ENCODE data around the gene IL31.

IL31 gene

DNA sequence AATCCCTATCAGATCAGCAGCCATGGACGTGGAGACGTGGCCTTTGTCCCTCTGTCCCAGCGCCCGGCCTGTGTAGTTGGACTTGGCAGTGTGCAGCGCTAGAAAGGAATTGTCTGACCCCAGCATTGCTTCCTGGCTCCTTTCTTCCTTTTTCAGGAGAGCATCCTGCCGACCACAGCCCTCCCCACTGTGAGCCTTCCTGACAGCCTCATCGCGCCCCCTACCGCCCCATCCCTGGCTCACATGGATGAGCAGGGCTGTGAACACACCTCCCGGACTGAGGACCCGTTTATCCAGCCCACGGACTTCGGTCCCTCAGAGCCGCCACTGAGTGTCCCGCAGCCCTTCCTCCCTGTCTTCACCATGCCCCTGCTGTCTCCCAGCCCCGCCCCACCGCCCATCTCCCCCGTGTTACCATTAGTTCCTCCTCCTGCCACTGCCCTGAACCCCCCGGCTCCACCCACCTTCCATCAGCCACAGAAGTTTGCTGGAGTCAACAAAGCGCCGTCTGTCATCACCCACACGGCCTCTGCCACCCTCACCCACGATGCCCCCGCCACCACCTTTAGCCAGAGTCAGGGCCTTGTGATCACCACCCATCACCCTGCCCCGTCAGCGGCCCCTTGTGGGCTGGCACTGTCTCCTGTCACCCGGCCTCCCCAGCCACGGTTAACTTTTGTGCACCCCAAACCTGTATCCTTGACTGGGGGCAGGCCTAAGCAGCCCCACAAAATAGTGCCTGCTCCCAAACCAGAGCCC is 40.6 kb downstream of the IL31 start:
- DNase-seq (ENCODE audit: insufficient read length, low spot score): no peak
- no peak for FAIRE-seq

DNA sequence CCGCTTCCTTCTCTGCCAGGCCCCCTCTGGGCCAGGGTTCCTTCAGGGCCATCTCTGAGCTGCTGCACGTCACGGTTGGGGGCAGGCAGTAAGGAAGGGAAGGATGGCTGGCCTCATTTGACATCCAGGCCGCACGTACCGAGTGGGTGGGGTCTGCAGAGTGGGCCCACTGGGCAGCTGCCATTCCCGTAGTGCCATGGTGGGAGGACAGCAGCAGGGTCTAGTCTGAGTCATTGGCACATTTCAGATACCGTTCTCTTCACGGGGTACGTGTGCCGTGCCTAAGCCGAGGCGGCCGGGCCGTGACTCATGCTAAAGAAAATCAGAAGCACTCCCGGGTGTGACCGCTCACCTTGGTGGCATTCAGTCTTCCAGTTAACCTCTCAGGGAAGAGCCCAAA is 43.9 kb downstream of the IL31 start:
- FAIRE-seq (no peak), DNase-seq (ENCODE audit: insufficient read length, low spot score) (no peak)

DNA sequence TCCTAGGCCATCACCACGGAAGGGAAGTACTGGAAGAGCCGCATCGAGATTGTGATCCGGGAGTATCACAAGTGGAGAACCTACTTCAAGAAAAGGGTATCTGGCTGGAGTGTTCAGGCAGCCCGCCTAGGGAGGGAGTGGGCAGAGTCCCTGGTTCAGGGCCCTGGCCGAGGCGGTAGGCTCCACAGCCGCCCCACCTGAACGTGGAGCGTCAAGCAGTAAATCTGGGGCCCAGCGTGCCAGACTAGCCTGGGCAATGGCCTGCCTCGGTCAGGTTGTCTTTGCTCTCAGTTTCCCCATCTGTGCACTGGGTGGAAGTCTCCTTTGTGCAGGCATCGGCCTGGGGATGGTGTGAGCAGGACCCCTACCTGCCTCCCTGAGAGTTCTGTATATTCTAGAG is 44.9 kb downstream of the IL31 start:
- no peak for FAIRE-seq

DNA sequence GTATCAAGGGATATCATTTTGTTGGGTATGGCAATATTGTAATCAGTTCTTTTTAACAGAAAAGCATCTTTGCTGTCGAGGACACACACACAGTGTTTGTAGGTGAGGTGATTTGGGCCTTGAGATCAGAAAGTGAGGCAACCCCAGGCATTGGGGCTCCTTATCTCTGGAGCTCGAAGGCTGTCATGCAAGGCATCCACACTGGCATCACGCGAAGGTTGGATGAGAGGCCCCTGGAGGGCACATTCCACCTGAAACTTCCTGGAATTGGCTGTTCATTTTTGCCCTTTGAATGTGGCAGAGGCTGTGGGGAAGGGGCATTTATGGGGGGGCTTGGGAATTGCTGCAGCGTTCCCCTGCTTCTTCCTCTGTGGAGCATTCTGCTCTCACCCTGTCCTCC is 45.5 kb downstream of the IL31 start:
- DNase-seq (ENCODE audit: insufficient read length, low spot score): no peak
- FAIRE-seq: no peak

More for the DNA sequence above, 44.9 kb downstream of the IL31 start:
- no peak for DNase-seq (ENCODE audit: insufficient read length, low spot score)

DNA sequence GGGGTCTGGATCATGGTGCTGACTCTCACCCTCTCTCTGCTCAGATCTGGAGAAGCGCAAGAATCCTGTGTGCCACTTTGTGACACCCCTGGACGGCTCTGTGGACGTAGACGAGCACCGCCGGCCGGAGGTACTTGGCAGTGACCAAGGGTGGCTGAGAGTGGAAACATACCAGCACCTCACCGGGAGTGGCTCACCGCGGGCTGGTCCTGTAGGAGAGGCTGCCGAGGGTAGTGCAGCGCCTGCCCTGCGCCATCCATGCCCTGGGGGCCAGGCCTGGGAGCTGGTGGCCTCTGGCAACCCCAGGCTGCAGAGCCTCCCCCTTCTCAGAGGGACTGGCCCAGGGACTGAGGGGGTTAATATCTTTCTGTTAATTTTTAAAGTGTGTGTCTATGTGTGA is 46.2 kb downstream of the IL31 start:
- FAIRE-seq: no peak
- no peak for DNase-seq (ENCODE audit: insufficient read length, low spot score)

DNA sequence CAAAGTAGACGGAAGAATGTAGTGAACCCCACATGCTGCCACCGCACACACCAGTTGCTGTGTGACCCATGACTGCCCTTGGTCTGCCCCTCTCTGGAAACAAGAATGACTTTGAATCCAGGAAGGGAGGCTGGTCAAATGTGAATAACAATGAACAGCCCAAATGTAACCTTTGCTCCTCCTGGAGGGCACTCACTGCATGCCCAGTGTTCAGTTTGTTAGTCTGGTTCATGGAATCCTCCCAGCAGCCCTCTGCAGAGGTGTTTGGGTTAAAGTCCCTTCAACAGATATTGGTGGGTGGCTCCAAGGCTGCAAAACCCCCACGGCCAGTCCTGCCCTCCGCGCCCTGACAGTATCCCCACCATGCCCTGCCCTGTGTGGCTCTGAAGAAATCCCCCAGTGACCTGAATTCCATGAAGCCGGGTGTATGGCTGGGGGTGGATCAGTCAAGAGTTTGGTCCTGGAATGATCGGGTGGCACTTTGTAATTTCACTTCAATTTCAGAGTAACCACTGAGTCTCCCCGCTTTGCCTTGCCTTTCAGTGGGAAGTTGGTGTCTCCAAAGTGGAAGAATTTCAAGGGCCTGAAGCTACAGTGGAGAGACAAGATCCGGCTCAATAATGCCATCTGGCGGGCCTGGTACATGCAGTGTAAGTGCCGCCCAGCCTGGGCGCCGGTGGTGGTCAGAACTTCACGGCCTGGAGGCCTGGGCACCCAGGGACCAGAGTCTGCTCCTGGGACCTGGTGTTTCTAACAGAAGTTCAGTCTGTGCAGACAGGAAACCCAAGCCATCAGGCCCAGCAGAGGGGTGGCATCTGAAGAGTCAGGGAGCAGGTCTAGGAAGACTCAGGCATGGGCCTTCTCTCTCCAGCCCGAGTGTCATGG is 47.1 kb downstream of the IL31 start:
- DNase-seq (ENCODE audit: insufficient read length, low spot score) (no peak), FAIRE-seq (no peak)

DNA sequence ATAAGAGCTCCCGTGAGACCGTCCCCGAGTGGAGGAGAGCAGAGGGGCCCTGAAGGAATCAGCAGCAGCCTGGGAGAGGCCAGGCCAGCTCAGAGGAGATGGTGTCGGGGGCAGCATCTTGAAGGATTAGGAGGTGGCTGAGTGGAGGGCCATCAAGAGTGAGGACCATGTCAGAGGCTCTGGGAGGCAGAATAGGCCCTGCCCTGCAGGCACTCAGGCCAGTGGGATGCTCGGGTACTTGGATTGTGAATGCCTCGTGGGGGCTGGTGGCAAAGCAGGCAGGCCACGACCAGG is 47.7 kb downstream of the IL31 start:
- DNase-seq (ENCODE audit: insufficient read length, low spot score): no peak
- FAIRE-seq: no peak

DNA sequence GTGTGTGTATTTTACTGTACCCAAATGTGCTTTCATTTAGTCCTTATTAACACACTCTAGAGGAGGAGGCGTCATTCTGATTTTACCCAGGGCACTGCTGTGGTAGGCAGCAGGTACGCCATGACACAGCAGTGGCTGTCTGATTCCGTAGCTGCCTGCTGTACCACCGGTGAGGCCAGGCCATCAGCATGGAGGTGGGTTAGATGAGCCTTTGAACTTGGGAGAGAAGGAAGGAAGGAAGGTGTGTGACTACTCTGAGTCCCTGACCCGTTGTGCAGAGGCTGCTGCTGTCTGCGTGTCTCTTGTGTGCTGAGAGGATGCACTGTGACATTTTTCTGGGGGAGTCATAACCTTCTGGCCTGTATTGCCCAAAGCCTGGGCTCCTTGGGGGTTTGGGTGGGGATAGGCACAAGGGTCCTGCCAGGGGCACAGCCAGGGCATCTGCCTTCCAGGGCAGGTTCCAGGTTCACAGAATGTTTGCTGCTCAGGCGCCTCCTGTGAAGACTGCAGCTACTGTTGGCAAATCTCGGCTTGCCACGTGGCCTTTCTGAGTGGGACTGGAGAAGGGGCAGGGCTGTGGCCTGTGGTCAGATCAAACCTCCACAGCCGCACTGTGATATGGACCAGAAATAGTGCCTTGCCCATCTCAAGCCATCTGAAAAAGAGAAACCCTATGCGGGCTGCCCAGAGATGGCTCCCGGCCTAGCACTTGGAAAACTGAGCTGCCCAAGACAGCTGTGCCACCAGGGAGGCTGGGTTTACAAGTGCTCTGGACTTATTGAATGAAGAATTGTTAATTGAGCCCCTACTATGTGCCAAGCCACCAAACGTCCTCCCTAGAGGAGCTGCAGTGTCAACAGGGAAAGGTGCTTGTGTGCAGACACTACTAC is 48.3 kb downstream of the IL31 start:
- DNase-seq (ENCODE audit: insufficient read length, low spot score): no peak
- no peak for FAIRE-seq

DNA sequence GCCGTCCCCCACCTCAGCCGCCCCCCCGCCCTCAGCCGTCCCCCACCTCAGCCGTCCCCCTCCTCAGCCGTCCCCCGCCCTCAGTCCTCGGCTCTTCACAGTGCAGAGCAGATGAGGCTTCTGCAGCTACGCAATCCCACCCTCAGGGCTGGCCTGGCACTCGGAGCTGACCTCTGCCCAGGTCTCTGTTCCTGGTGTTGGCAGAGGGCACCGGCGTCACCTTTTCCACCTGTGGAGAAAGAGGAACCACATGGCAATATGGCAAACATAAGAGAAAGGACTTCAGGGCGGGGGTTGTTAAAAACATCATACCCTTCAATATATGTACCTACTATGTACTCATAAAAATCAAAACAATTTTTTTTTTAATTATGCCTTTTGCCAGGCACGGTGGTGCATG is 49.7 kb downstream of the IL31 start:
- FAIRE-seq (no peak), DNase-seq (ENCODE audit: insufficient read length, low spot score) (no peak)

DNA sequence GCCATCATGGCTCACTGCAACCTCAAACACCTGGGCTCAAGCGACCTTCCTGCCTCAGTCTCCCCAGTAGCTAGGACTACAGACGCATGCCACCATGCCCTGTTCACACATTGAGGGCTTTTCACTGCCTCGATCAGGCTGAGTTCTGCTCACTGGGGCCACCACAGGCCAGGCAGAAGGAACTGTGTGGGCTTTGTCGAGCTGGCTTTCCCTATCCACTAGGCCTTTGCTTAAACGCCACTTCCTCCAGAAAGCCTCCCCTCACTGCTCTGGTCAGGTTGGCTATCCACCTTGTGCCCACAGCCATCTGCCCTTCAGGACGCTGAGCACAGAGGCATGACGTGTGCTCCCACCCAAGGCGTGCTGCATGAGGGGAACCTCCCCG is 50.3 kb downstream of the IL31 start:
- no peak for FAIRE-seq
- DNase-seq (ENCODE audit: insufficient read length, low spot score): no peak

DNA sequence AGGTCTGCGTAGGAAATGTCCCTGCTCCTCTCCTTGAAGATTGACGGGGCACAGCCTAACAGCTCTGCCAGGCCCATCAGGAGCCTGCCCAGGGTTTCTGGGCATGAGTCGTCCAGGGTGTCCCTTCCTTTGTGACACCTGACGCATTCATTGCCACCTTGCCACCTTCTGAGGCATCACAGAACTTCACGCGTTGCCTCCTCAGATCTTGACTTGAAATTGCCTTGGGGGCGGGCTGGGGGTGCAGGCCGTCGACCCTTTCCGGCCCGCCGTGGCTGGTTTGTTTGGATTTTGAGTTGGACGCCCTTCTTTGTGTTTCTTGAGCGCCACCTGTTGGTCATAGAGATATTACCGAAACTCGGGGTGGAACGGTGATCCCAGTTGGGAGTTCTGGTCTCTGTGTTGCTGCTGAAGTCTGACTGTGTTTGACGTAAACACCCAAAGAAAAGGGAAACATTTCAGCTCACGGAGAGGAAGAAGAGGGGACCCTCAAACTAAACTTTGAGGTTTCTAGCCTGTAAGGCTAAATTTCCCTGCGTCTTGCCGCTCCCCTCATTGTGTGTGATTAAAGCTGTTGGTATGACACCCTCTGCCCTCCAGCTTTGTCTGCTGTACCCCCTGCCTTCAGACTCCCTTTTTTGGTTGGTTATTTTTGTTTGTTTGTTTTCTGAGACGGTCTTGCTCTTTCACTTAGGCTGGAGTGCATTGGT is 50.8 kb downstream of the IL31 start:
- FAIRE-seq (peak; percentile 93), DNase-seq (ENCODE audit: insufficient read length, low spot score) (peak; percentile 68)
